Trophoblast cell (in vitro differentiated cells and primary cell): ENCODE data around the gene PRPSAP1.
A peak's percentile ranks its signal among the peaks of the same experiment; 100 is the strongest.

Experiments used
- DNase-seq, 2 donors: peaks; one replicate each; pipeline ENCODE4 v3.0.0-alpha.2; 2016
- H2AFZ ChIP-seq: 2 replicates; pipeline ENCODE4 v1.6.1; 2013; ENCODE audit warnings: low read length, moderate library complexity, mild to moderate bottlenecking; ENCODE audit not compliant: insufficient read depth, poor library complexity
- H2AK5ac ChIP-seq: 2 replicates; pipeline ENCODE4 v1.6.1; 2013; ENCODE audit warnings: mild to moderate bottlenecking, low read length
- H2BK120ac ChIP-seq: 2 replicates; pipeline ENCODE4 v1.6.1; 2013; ENCODE audit warnings: low read length, mild to moderate bottlenecking, moderate library complexity; ENCODE audit not compliant: insufficient read depth, poor library complexity
- H2BK12ac ChIP-seq: 2 replicates; pipeline ENCODE4 v1.6.1; 2013; ENCODE audit warnings: mild to moderate bottlenecking, low read length, moderate library complexity
- H2BK5ac ChIP-seq: 2 replicates; pipeline ENCODE4 v1.6.1; 2013; ENCODE audit warnings: low read length, low read depth, moderate library complexity, mild to moderate bottlenecking; ENCODE audit not compliant: poor library complexity
- H3K14ac ChIP-seq: 2 replicates; pipeline ENCODE4 v1.6.1; 2013; ENCODE audit warnings: mild to moderate bottlenecking, low read length
- H3K18ac ChIP-seq: 2 replicates; pipeline ENCODE4 v1.6.1; 2013; ENCODE audit warnings: mild to moderate bottlenecking, low read length
- H3K23ac ChIP-seq: 2 replicates; pipeline ENCODE4 v1.6.1; 2013; ENCODE audit warnings: low read length
- H3K27ac ChIP-seq: 2 replicates; pipeline ENCODE4 v1.5.1; 2013; ENCODE audit warnings: low read depth, mild to moderate bottlenecking, inconsistent platforms, low read length, moderate library complexity
- H3K27me3 ChIP-seq: 2 replicates; pipeline ENCODE4 v1.6.1; 2013; ENCODE audit warnings: inconsistent platforms, mild to moderate bottlenecking, low read length, moderate library complexity; ENCODE audit not compliant: insufficient read depth
- H3K36me3 ChIP-seq, 2 experiments: 1 replicate in 1 of 2; 2 replicates in 1 of 2; pipeline ENCODE4 v1.6.1; 2013; ENCODE audit warnings: low read length in 2 of 2, mild to moderate bottlenecking in 2 of 2, moderate library complexity in 1 of 2; ENCODE audit not compliant: insufficient read depth in 2 of 2, control insufficient read depth in 1 of 2
- H3K4ac ChIP-seq: 2 replicates; pipeline ENCODE4 v1.6.1; 2013; ENCODE audit warnings: low read depth, mild to moderate bottlenecking, low read length, moderate library complexity
- H3K4me1 ChIP-seq, 2 experiments: 1 replicate in 1 of 2; 2 replicates in 1 of 2; pipeline ENCODE4 v1.6.1; 2013; ENCODE audit warnings: low read length in 2 of 2, mild to moderate bottlenecking in 2 of 2, moderate library complexity in 1 of 2; ENCODE audit not compliant: insufficient read depth in 2 of 2, control insufficient read depth in 1 of 2
- H3K4me2 ChIP-seq: 2 replicates; pipeline ENCODE4 v1.6.1; 2013; ENCODE audit warnings: inconsistent platforms, mild to moderate bottlenecking, low read length, moderate library complexity
- H3K4me3 ChIP-seq: 2 replicates; pipeline ENCODE4 v1.5.1; 2013; ENCODE audit warnings: mild to moderate bottlenecking, low read depth, low read length, inconsistent platforms
- H3K79me1 ChIP-seq: one replicate; pipeline ENCODE4 v1.6.1; 2013; ENCODE audit warnings: low read length
- H3K79me2 ChIP-seq: 2 replicates; pipeline ENCODE4 v1.6.1; 2013; ENCODE audit warnings: low read length, mild to moderate bottlenecking; ENCODE audit not compliant: control insufficient read depth, insufficient read depth, poor library complexity
- H3K9ac ChIP-seq: 2 replicates; pipeline ENCODE4 v1.6.1; 2013; ENCODE audit warnings: mild to moderate bottlenecking, low read length
- H3K9me3 ChIP-seq: 2 replicates; pipeline ENCODE4 v1.6.1; 2013; ENCODE audit warnings: low read depth, mild to moderate bottlenecking, control low read depth, inconsistent platforms, low read length; ENCODE audit not compliant: insufficient read depth
- H4K12ac ChIP-seq: 2 replicates; pipeline ENCODE4 v1.6.1; 2013; ENCODE audit warnings: low read depth, mild to moderate bottlenecking, low read length, moderate library complexity
- H4K8ac ChIP-seq: 2 replicates; pipeline ENCODE4 v1.6.1; 2013; ENCODE audit warnings: low read depth, mild to moderate bottlenecking, low read length, moderate library complexity
- H4K91ac ChIP-seq: one replicate; pipeline ENCODE4 v1.6.1; 2013; ENCODE audit warnings: low read depth, mild to moderate bottlenecking, low read length, moderate library complexity
- WGBS: extraction: QIAGEN DNeasy Blood & Tissue Kit; methylation state at CpG from one replicate; pipeline ENCODE4 v1.1.7; 2013; ENCODE audit warnings: missing lambda C conversion rate; ENCODE audit not compliant: insufficient read length, insufficient coverage; ENCODE audit errors: extremely low coverage; 5-methylcytosine and 5-hydroxymethylcytosine counted together

The PRPSAP1 gene

DNA sequence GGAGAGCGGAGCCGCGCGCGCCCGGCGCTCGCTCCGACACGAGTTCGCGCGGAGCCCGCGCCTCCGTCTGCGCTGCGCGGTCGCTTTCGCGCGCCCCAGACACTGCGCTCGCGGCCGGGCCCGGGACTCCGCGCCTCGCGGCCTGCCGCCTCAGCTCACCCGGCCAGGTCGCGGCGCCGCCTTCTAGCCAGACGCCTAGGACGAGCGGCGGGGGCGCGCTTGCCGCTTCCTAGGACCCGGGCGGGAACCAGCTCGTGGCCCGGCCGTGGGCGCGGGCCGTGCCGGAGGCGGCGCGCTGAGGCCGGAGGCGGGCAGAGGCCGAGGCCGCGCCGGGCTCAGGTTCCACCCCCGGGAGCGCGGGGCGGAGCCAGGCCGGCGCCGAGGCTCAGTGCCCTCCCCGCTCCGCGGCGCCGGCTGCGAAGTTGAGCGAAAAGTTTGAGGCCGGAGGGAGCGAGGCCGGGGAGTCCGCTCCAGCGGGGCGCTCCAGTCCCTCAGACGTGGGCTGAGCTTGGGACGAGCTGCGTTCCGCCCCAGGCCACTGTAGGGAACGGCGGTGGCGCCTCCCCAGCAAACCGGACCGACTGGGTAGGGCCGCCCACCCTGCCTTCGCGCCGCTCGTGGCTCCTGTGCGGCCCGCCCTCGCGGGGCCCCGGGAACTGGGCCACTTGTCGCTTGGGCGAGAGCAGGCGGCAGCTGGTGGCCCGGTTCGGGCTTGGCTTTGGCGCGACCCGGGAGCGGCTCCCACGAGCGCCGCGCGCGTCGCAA lies 30.7 kb upstream of the PRPSAP1 start, which contains the start of gene SPHK1:
Gene SPHK1 (plus strand): TSS at position 388 of the 765 bp plus-strand sequence. CDS start 1,036 bp downstream, outside the sequence.
- peak within 1 kb of the TSS; percentile 91 for H3K18ac ChIP-seq
- H2AFZ ChIP-seq = peak within 1 kb of the TSS; percentile 61
- peak within 1 kb of the TSS; percentile 93 for H3K4me2 ChIP-seq
- no peaks in the 10 kb centered on the region for H3K9me3 ChIP-seq
- peak within 1 kb of the TSS; percentile 97 for H3K27ac ChIP-seq
- H3K4me3 ChIP-seq = peak within 1 kb of the TSS; percentile 76
- no peaks in the 10 kb centered on the region for H3K27me3 ChIP-seq
- H3K4ac ChIP-seq = peak within 1 kb of the TSS; percentile 68
- peak; percentile 84 to 91 for DNase-seq
- peak within 1 kb of the TSS; percentile 88 for H4K91ac ChIP-seq
- peak within 1 kb of the TSS; percentile 78 for H3K14ac ChIP-seq
- H4K12ac ChIP-seq = peak within 1 kb of the TSS; percentile 60
- peak within 1 kb of the TSS; percentile 79 for H2BK120ac ChIP-seq
- peak within 1 kb of the TSS; percentile 70 for H2BK12ac ChIP-seq
- peaks cover 13 to 14% of the 10 kb centered on the region in 2 experiments for H3K36me3 ChIP-seq
- H3K79me2 ChIP-seq = peaks cover 20% of the 10 kb centered on the region
- H3K9ac ChIP-seq = peak within 1 kb of the TSS; percentile 84
- H4K8ac ChIP-seq = peak within 1 kb of the TSS; percentile 78
- H2AK5ac ChIP-seq = peak within 1 kb of the TSS; percentile 69
- H3K4me1 ChIP-seq = peaks cover 26 to 33% of the 10 kb centered on the region in 2 experiments
- peak within 1 kb of the TSS; percentile 76 for H2BK5ac ChIP-seq
- H3K79me1 ChIP-seq = peaks cover 41% of the 10 kb centered on the region
- WGBS = no CpG with 5 or more reads among the region's 118 CpGs
- H3K23ac ChIP-seq = no peak within 1 kb of the TSS

DNA sequence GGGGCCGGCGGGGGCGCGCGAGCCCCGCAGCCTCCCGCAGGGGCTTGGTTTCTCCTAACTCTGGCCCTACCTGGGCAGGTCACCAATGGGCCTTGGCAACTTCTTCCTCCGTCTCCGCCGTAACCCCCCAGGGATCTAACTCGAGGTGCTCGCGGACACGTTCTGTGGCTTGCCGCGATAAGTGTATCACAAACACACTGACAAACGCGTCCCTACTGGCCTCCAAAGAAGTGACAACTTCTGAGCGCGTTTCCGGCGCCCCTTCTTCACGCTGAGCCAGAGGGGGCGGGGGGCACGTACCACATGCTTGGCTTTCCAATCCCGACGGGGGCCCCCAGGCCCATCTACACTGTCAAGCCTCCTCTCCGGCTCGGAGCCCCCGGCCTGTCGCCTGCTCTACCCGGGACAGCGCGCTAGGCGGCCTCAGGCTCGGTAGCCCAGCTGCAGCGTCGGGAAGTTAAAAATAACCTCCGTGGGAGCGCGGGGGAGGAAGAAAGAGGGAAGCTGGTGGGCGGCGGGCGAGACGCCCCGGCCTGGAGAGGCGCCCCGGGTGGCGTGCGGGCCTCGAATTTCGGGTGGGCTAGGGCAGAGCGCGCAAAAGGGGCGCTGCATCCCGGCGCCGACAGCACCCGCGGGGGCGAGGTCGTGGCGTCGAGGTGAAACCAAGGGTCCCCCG lies 30.0 kb upstream of the PRPSAP1 start:
- Histone ChIP-seq H3K14ac (peak overlapping the region; percentile 78), H3K18ac (peak overlapping the region; percentile 87), H2BK12ac (peak overlapping the region; percentile 70), H2BK120ac (peak overlapping the region; percentile 69), H3K9ac (peak overlapping the region; percentile 84), H3K4me3 (peak overlapping the region; percentile 76), H4K91ac (peak overlapping the region; percentile 93), H2AK5ac (peak overlapping the region; percentile 69), H4K8ac (peak overlapping the region; percentile 77), H3K4ac (peak overlapping the region; percentile 54), H3K9me3 (no peaks in the 10 kb centered on the region), H2AFZ (peak overlapping the region; percentile 61), H3K36me3 (peaks cover 12 to 13% of the 10 kb centered on the region in 2 experiments), H3K4me1 (peaks cover 26 to 33% of the 10 kb centered on the region in 2 experiments), H2BK5ac (peak overlapping the region; percentile 76), H3K27ac (peak overlapping the region; percentile 97), H3K79me1 (peaks cover 41% of the 10 kb centered on the region), H3K79me2 (peaks cover 20% of the 10 kb centered on the region), H4K12ac (peak overlapping the region; percentile 60), H3K4me2 (peak overlapping the region; percentile 93), H3K27me3 (no peaks in the 10 kb centered on the region), H3K23ac (no peak overlapping the region)
- WGBS = no CpG with 5 or more reads among the region's 65 CpGs
- peak; percentile 53 to 72 for DNase-seq

DNA sequence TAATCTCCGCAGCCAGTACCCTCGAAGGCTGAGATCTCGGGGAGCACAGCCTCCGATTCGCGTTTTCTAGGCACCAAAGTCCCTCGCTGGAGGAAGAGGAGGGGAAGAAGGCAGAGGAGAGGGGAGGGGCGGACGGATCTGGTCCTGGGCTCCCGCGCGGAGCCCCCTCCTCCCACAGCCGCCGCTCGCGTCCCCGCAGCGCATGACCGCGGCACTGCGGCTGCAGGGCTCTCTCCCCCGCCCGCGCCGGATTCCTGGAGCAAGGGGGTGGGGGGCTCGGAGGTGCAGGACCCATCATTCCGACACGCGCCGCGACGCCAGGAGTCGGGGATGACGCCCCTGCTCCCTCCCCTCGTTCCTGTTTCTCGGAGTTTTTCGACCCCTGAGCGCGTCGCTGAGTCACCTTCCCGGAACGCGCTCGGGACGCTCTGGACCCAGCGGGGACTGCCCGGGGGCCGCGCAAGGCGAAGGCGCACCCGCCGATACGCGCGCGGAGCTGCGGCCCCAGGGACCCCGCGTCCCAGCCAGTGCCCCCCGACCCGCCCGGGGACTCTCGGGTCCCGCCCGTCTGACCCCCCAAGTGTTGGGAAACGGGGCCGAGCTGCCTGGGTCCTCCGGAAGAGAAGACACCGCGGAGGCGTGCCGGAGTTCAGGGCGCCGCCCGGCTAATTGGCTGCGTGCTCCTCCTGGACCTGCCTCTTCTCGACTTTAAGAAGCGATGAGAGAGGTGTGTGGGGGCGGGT lies 29.3 kb upstream of the PRPSAP1 start:
- Histone ChIP-seq H3K18ac (peak overlapping the region; percentile 94), H2BK5ac (peak overlapping the region; percentile 70), H3K23ac (no peak overlapping the region), H3K79me1 (peaks cover 41% of the 10 kb centered on the region), H3K9me3 (no peaks in the 10 kb centered on the region), H4K12ac (peak overlapping the region; percentile 68), H3K9ac (peak overlapping the region; percentile 80), H3K27me3 (no peaks in the 10 kb centered on the region), H2AK5ac (peak overlapping the region; percentile 60), H3K79me2 (peaks cover 20% of the 10 kb centered on the region), H2AFZ (peak overlapping the region; percentile 69), H3K4me3 (peak overlapping the region; percentile 76), H3K36me3 (peaks cover 12% of the 10 kb centered on the region in 2 experiments), H3K4me1 (peaks cover 26 to 33% of the 10 kb centered on the region in 2 experiments), H4K8ac (peak overlapping the region; percentile 62), H2BK120ac (peak overlapping the region; percentile 94), H3K4me2 (peak overlapping the region; percentile 93), H3K27ac (peak overlapping the region; percentile 97), H2BK12ac (peak overlapping the region; percentile 78), H3K14ac (peak overlapping the region; percentile 83), H3K4ac (peak overlapping the region; percentile 19), H4K91ac (peak overlapping the region; percentile 93)
- WGBS = no CpG with 5 or more reads among the region's 80 CpGs
- peak; percentile 71 to 83 for DNase-seq

DNA sequence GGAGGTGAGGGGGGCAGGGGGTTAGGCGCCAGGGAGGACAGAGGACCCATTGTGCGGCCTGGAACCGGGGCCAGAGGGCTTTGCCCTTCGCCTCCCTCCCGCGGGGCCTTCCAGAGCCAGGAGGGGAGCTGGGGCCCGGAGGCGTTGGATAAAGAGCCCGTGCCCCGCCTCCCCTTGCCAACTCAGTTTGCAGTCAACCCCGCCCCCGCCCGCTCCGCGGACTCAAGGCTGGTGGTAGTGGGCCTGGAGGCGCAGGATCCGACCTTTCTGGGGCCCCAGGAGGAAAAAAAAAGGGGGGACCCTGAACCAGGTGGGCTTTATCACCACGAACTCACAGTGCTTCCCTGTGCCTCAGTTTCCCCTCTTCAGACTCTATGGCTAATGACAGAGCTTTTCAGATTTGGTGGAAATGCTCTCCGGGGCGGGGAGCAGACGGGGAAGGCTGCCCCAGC lies 28.7 kb upstream of the PRPSAP1 start:
- peak overlapping the region; percentile 93 for H4K91ac ChIP-seq

More for the DNA sequence above, 28.7 kb upstream of the PRPSAP1 start:
- peak overlapping the region; percentile 62 for H4K8ac ChIP-seq
- H3K4ac ChIP-seq = peak overlapping the region; percentile 19
- peak; percentile 80 to 84 for DNase-seq
- H3K9me3 ChIP-seq = no peaks in the 10 kb centered on the region
- peak overlapping the region; percentile 83 for H3K14ac ChIP-seq
- H3K27ac ChIP-seq = peak overlapping the region; percentile 97
- no peaks in the 10 kb centered on the region for H3K27me3 ChIP-seq
- peak overlapping the region; percentile 76 for H3K4me3 ChIP-seq
- H4K12ac ChIP-seq = peak overlapping the region; percentile 68
- no CpG with 5 or more reads among the region's 21 CpGs for WGBS
- H3K79me1 ChIP-seq = peaks cover 41% of the 10 kb centered on the region
- H3K9ac ChIP-seq = peak overlapping the region; percentile 80
- no peak overlapping the region for H3K23ac ChIP-seq
- H2AK5ac ChIP-seq = peak overlapping the region; percentile 60
- H2BK5ac ChIP-seq = peak overlapping the region; percentile 70
- peaks cover 9 to 10% of the 10 kb centered on the region in 2 experiments for H3K36me3 ChIP-seq
- peak overlapping the region; percentile 78 for H2BK12ac ChIP-seq
- peak overlapping the region; percentile 94 for H3K18ac ChIP-seq
- H2BK120ac ChIP-seq = peak overlapping the region; percentile 94
- H3K79me2 ChIP-seq = peaks cover 20% of the 10 kb centered on the region
- peak overlapping the region; percentile 69 for H2AFZ ChIP-seq
- H3K4me1 ChIP-seq = peaks cover 26 to 33% of the 10 kb centered on the region in 2 experiments
- H3K4me2 ChIP-seq = peak overlapping the region; percentile 93
